ENCODE results near the gene DNAJC5.

DNA sequence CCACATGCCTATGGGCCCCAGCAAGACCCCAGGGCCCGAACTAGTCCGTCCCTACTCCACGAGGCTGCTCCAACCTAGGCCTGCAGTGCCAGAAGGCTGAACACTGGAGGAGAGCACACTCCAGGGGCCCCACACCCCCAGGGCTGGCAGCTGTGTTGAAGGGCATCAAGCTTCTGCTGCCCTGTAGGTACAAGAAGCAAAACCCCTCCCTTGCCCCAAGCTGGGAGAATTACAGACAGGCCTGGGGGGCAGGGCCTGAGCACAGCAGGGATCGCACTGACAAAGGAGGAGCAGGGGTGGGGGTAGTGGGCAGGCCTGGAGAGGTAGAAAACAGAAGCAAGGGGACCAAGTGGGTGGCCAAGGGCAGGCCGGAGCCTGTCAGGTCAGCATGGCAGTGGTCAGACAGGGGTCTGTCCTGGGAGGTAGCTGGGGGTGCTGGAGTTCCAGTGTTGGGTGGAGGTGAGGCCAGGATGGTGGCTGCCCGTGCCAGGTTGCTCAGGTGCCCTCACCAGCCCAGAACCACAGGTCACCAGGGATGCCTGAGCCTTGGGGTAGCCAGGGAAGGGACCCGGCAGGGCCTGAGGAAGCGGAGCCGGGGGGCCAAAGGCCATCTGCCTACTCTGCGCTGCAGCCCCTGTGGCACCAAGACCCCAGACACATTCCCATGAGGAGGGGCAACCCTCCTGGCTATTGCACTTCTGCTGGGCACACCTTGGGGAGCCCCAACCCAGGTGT, 64.2 kb downstream of the DNAJC5 start:
- TF ChIP-seq POLR2AphosphoS5 (IDR thresholded peaks at IDR 0.05; ENCODE audit: low read depth) (no peak), CTCF (IDR thresholded peaks at IDR 0.05; ENCODE audit: insufficient read depth, low read length) (no peak), SPI1 (IDR thresholded peaks at IDR 0.05; ENCODE audit: borderline replicate concordance, low read depth) (no peak), GABPA (IDR thresholded peaks at IDR 0.05; ENCODE audit: low read depth) (no peak)
- TF ChIP-seq, protein P1, sequence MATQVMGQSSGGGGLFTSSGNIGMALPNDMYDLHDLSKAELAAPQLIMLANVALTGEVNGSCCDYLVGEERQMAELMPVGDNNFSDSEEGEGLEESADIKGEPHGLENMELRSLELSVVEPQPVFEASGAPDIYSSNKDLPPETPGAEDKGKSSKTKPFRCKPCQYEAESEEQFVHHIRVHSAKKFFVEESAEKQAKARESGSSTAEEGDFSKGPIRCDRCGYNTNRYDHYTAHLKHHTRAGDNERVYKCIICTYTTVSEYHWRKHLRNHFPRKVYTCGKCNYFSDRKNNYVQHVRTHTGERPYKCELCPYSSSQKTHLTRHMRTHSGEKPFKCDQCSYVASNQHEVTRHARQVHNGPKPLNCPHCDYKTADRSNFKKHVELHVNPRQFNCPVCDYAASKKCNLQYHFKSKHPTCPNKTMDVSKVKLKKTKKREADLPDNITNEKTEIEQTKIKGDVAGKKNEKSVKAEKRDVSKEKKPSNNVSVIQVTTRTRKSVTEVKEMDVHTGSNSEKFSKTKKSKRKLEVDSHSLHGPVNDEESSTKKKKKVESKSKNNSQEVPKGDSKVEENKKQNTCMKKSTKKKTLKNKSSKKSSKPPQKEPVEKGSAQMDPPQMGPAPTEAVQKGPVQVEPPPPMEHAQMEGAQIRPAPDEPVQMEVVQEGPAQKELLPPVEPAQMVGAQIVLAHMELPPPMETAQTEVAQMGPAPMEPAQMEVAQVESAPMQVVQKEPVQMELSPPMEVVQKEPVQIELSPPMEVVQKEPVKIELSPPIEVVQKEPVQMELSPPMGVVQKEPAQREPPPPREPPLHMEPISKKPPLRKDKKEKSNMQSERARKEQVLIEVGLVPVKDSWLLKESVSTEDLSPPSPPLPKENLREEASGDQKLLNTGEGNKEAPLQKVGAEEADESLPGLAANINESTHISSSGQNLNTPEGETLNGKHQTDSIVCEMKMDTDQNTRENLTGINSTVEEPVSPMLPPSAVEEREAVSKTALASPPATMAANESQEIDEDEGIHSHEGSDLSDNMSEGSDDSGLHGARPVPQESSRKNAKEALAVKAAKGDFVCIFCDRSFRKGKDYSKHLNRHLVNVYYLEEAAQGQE (IDR thresholded peaks at IDR 0.05; ENCODE audit: insufficient replicate concordance, low read depth) = no peak
